CD4-positive, alpha-beta T cell (primary cell): Measurements from ENCODE around the gene TMED10. TPM values are rescaled to one million over a fixed set of nuclear protein-coding genes. Genes with fewer than 3 reads are reported as not detected.

Source experiments
- ATAC-seq: fragments of 200-7000 bp; cut with Tn5 transposase; one replicate; pipeline ENCODE4 v1.10.0; 2022; ENCODE audit warnings: mild to moderate bottlenecking; ENCODE audit not compliant: poor library complexity
- CTCF ChIA-PET: fragments of 350-600 bp; sonication (Branson Sonifier 250); formaldehyde crosslinking; loops from one replicate; lab custom pipeline; 2021; ENCODE audit warnings: antibody characterized with exemption, inconsistent platforms; lab: Charles Lee
- POLR2A ChIA-PET: fragments of 350-600 bp; sonication (Branson Sonifier 250); formaldehyde crosslinking; loops from one replicate; lab custom pipeline; 2021; ENCODE audit warnings: antibody characterized with exemption, inconsistent platforms; lab: Charles Lee
- DNase-seq, 14 experiments: peaks; one replicate each; pipeline ENCODE4 v3.0.0-alpha.2; 2013 to 2020; ENCODE audit warnings: mixed read lengths in 2 of 14
- H3K27ac ChIP-seq, 2 donors: one replicate each; pipeline versions ENCODE4 v1.5.1 to v1.7.0; 2013; ENCODE audit warnings: low read length in 2 of 2, low read depth in 1 of 2, mild to moderate bottlenecking in 1 of 2
- H3K27me3 ChIP-seq, 2 experiments: 1 replicate in 1 of 2; 2 replicates in 1 of 2; pipeline versions ENCODE4 v1.6.1 to v1.7.0; 2013; ENCODE audit warnings: low read length in 2 of 2, control low read depth in 1 of 2, mild to moderate bottlenecking in 1 of 2, moderate library complexity in 1 of 2; ENCODE audit not compliant: insufficient read depth in 2 of 2, control insufficient read depth in 1 of 2
- H3K36me3 ChIP-seq: one replicate; pipeline ENCODE4 v1.6.1; 2013; ENCODE audit warnings: low read length, control low read depth; ENCODE audit not compliant: insufficient read depth
- H3K4me1 ChIP-seq: one replicate; pipeline ENCODE4 v1.6.1; 2013; ENCODE audit warnings: low read length, control low read depth; ENCODE audit not compliant: insufficient read depth
- H3K4me3 ChIP-seq: one replicate; pipeline ENCODE4 v1.5.1; 2013; ENCODE audit warnings: mild to moderate bottlenecking, low read length, moderate library complexity
- H3K9me3 ChIP-seq, 2 experiments: 1 replicate in 1 of 2; 2 replicates in 1 of 2; pipeline versions ENCODE4 v1.6.1 to v1.7.0; 2013; ENCODE audit warnings: low read length in 2 of 2, mild to moderate bottlenecking in 2 of 2, control low read depth in 1 of 2, moderate library complexity in 1 of 2; ENCODE audit not compliant: control insufficient read depth in 1 of 2, insufficient read depth in 1 of 2
- H3K27ac Mint-ChIP-seq: one replicate; pipeline ENCODE4 v1.8.0; 2020; ENCODE audit warnings: mixed read lengths
- H3K27me3 Mint-ChIP-seq: one replicate; pipeline ENCODE4 v1.8.0; 2021; ENCODE audit warnings: mixed read lengths
- H3K36me3 Mint-ChIP-seq: one replicate; pipeline ENCODE4 v1.8.0; 2021; ENCODE audit warnings: low read depth, mixed read lengths
- H3K4me1 Mint-ChIP-seq: one replicate; pipeline ENCODE4 v1.8.0; 2021; ENCODE audit warnings: low read depth, mixed read lengths
- H3K4me3 Mint-ChIP-seq: one replicate; pipeline ENCODE4 v1.8.0; 2020; ENCODE audit warnings: mild to moderate bottlenecking, mixed read lengths
- H3K9me3 Mint-ChIP-seq: one replicate; pipeline ENCODE4 v1.8.0; 2020; ENCODE audit warnings: mixed read lengths
- intact Hi-C, 2 experiments: fragments of 100-400 bp; cut with DNase I in 1 of 2; cut with micrococcal nuclease in 1 of 2; formaldehyde crosslinking; loops; one replicate each; pipeline versions ENCODE4 v1.15.1 to v1.9.0; 2023 to 2025; cut with DNase I, micrococcal nuclease
- total RNA-seq, 174 experiments: library from RNA in 2 of 174; stranded (reverse) in 2 of 174; gene quantifications; one replicate each; pipeline ENCODE4 v1.2.3 and lab custom pipeline; 2021 to 2026
- TF ChIP-seq, protein P1 (sequence below): fragments of 200-600 bp; IDR thresholded peaks from one replicate; pipeline ENCODE4 v1.8.0; 2022; ENCODE audit warnings: antibody characterized with exemption, mild to moderate bottlenecking

Gene TMED10
- total RNA-seq, 2 experiments from 2014 or later = 153 to 156 TPM

GRCh38 chr14:75198291-75198933 lies 22.0 kb upstream of the TMED10 start:
- no peak overlapping the region for H3K27ac Mint-ChIP-seq

GRCh38 chr14:75197338-75197737 lies 20.9 kb upstream of the TMED10 start:
- no peak for DNase-seq
- H3K4me3 Mint-ChIP-seq = no peak overlapping the region
- ChIA-PET POLR2A (no interaction called here), CTCF (no interaction called here)
- intact Hi-C loops = no loop called here
- H3K9me3 Mint-ChIP-seq = no peaks in the 10 kb centered on the region
- no peaks in the 10 kb centered on the region for H3K36me3 Mint-ChIP-seq
- no peak overlapping the region for H3K27ac Mint-ChIP-seq
- no peaks in the 10 kb centered on the region for H3K9me3 ChIP-seq
- no peak for ATAC-seq
- no peaks in the 10 kb centered on the region for H3K27me3 Mint-ChIP-seq
- H3K4me3 ChIP-seq = no peak overlapping the region
- no peaks in the 10 kb centered on the region for H3K36me3 ChIP-seq
- H3K27me3 ChIP-seq = no peaks in the 10 kb centered on the region
- no peaks in the 10 kb centered on the region for H3K4me1 ChIP-seq
- no peaks in the 10 kb centered on the region for H3K4me1 Mint-ChIP-seq
- no peak overlapping the region for H3K27ac ChIP-seq
- TF ChIP-seq, protein P1, sequence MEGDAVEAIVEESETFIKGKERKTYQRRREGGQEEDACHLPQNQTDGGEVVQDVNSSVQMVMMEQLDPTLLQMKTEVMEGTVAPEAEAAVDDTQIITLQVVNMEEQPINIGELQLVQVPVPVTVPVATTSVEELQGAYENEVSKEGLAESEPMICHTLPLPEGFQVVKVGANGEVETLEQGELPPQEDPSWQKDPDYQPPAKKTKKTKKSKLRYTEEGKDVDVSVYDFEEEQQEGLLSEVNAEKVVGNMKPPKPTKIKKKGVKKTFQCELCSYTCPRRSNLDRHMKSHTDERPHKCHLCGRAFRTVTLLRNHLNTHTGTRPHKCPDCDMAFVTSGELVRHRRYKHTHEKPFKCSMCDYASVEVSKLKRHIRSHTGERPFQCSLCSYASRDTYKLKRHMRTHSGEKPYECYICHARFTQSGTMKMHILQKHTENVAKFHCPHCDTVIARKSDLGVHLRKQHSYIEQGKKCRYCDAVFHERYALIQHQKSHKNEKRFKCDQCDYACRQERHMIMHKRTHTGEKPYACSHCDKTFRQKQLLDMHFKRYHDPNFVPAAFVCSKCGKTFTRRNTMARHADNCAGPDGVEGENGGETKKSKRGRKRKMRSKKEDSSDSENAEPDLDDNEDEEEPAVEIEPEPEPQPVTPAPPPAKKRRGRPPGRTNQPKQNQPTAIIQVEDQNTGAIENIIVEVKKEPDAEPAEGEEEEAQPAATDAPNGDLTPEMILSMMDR = no peak

More at GRCh38 chr14:75198291-75198933, 22.0 kb upstream of the TMED10 start:
- intact Hi-C loops = no loop called here
- ATAC-seq (no peak), DNase-seq (no peak)
- H3K27me3 Mint-ChIP-seq = no peaks in the 10 kb centered on the region
- no peaks in the 10 kb centered on the region for H3K4me1 Mint-ChIP-seq
- no peaks in the 10 kb centered on the region for H3K36me3 ChIP-seq
- no peaks in the 10 kb centered on the region for H3K9me3 ChIP-seq
- no peak overlapping the region for H3K27ac ChIP-seq
- TF ChIP-seq, protein P1 = no peak
- no peaks in the 10 kb centered on the region for H3K9me3 Mint-ChIP-seq
- no peaks in the 10 kb centered on the region for H3K4me1 ChIP-seq
- no peak overlapping the region for H3K4me3 ChIP-seq
- CTCF ChIA-PET = no interaction called here
- H3K27me3 ChIP-seq = no peaks in the 10 kb centered on the region
- H3K36me3 Mint-ChIP-seq = no peaks in the 10 kb centered on the region
- no peak overlapping the region for H3K4me3 Mint-ChIP-seq
- POLR2A ChIA-PET = no interaction called here

GRCh38 chr14:75196468-75196867 lies 20.1 kb upstream of the TMED10 start:
- CTCF ChIA-PET = no interaction called here
- Mint-ChIP-seq H3K9me3 (no peaks in the 10 kb centered on the region), H3K27me3 (no peaks in the 10 kb centered on the region), H3K36me3 (no peaks in the 10 kb centered on the region), H3K4me3 (no peak overlapping the region), H3K4me1 (no peaks in the 10 kb centered on the region), H3K27ac (no peak overlapping the region)
- intact Hi-C loops = no loop called here
- TF ChIP-seq, protein P1 = no peak
- Histone ChIP-seq H3K27me3 (no peaks in the 10 kb centered on the region), H3K27ac (no peak overlapping the region), H3K4me3 (no peak overlapping the region), H3K9me3 (no peaks in the 10 kb centered on the region), H3K4me1 (no peaks in the 10 kb centered on the region), H3K36me3 (no peaks in the 10 kb centered on the region)
- DNase-seq (no peak), ATAC-seq (no peak)
- POLR2A ChIA-PET = no interaction called here
